ENCODE data around the gene IL16.
"Not testable (repeated sequence)": the region's sequence is repeated elsewhere in the genome, so short reads cannot be mapped to it uniquely, and the experiment has no call there.

IL16 gene

GRCh38 chr15:81343371-81343770 is 146.7 kb downstream of the IL16 start:
- no peak for TF ChIP-seq CTCF (IDR thresholded peaks at IDR 0.05; ENCODE audit: insufficient read depth, low read length, missing control alignments)
- ChIA-PET CTCF (interaction anchor here (1.1 kb wide), 1 partner anchor 77 kb away, joined by 3 read pairs; no protein-coding TSS in a partner anchor), POLR2A (no interaction called here)
- no peak for DNase-seq (ENCODE audit: low read depth, low spot score)
- no peak overlapping the region for H3K4me3 ChIP-seq (ENCODE audit: low read depth, low read length)

DNA sequence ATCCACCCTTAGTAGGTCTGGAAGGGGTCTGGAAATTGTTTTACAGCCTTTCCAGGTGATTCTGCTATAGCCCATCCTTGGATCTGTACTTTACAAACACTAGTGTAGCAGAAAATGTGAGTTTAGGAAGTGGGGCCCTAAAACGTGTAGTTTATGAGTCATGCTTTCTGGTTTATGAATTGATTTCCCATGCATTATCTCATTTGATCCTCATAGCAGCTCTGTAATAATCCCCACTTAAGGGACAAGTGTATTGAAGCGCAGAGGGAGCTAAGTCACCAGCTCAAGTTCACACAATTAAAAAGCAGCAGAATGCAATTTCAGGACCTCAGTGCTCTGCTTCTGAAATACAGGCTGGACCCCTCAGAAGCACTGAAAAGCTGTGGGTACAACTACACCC is 149.9 kb downstream of the IL16 start:
- no peak overlapping the region for H3K4me3 ChIP-seq (ENCODE audit: low read depth, low read length)
- DNase-seq (ENCODE audit: low read depth, low spot score) = no peak
- CTCF ChIA-PET = interaction anchor here (0.7 kb wide), 1 partner anchor 81 kb away, joined by 3 read pairs; no protein-coding TSS in a partner anchor
- POLR2A ChIA-PET = no interaction called here
- no peak for TF ChIP-seq CTCF (IDR thresholded peaks at IDR 0.05; ENCODE audit: insufficient read depth, low read length, missing control alignments)

DNA sequence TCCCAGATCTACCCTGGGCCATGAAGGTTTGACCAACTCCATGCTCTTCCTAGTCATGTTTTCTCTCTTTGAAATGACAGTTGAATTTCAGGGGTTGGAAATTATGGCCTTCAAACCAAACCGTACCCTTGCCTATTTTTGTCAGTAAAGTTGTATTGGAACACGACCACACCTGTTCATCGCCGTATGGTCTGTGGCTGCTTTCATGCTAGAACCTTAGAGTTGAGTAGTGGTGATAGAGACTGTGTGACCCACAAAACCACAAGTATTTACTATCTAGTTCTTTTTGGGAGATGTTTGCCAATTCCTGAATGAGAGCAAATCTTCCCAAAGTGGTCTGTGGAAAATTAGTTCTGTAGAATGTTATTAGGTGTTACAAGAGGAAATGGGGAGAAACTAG is 151.2 kb downstream of the IL16 start:
- no peak overlapping the region for H3K4me3 ChIP-seq (ENCODE audit: low read depth, low read length)
- TF ChIP-seq CTCF (IDR thresholded peaks at IDR 0.05; ENCODE audit: insufficient read depth, low read length, missing control alignments) = no peak
- ChIA-PET CTCF (no interaction called here), POLR2A (no interaction called here)
- DNase-seq (ENCODE audit: low read depth, low spot score) = no peak

DNA sequence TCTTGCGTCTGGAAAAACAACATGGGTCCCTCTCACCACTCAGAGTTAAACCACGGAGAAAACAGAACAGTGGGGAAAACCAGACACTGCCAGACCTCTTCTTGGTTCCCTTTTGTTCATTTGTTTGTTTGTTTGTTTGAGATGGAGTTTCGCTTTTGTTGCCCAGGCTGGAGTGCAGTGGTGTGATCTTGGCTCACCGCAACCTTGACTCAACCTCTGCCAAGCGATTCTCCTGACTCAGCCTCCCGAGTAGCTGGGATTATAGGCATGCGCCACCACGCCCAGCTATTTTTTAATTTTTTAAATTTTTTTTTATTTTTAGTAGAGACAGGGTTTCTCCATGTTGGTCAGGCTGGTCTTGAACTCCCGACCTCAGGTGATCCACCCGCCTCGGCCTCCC is 152.0 kb downstream of the IL16 start:
- CTCF ChIA-PET; H3K4me3 ChIP-seq (ENCODE audit: low read depth, low read length); POLR2A ChIA-PET; DNase-seq (ENCODE audit: low read depth, low spot score): not testable (repeated sequence)

- ChIA-PET POLR2A (no interaction called here), CTCF (no interaction called here)
- no peak for TF ChIP-seq CTCF (IDR thresholded peaks at IDR 0.05; ENCODE audit: insufficient read depth, low read length, missing control alignments)
- H3K4me3 ChIP-seq (ENCODE audit: low read depth, low read length) = no peak overlapping the region
- DNase-seq (ENCODE audit: low read depth, low spot score) = no peak
Observed at GRCh38 chr15:81349271-81349670, 152.6 kb downstream of the IL16 start.

DNA sequence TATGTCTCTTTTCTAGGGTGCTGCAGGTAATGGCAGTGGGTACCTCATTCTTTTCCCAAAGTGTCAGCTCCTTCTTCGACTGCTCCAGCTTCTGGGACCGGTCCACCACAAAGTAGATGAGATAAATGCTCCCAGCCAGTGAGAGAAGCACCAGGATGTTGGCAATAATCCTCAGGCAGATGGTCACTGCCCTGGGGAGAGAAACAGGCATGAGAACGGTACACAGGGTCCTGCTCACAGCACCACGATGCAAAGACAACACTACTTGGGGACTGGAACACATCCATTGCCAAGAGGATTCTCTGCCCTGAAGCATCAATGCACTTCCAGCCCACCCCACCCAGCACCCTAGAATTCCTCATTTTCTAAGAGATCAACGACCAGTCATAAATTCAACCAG is 155.0 kb downstream of the IL16 start:
- TF ChIP-seq CTCF (IDR thresholded peaks at IDR 0.05; ENCODE audit: insufficient read depth, low read length, missing control alignments) = no peak
- POLR2A ChIA-PET = no interaction called here
- H3K4me3 ChIP-seq (ENCODE audit: low read depth, low read length) = no peak overlapping the region
- no peak for DNase-seq (ENCODE audit: low read depth, low spot score)
- CTCF ChIA-PET = no interaction called here

DNA sequence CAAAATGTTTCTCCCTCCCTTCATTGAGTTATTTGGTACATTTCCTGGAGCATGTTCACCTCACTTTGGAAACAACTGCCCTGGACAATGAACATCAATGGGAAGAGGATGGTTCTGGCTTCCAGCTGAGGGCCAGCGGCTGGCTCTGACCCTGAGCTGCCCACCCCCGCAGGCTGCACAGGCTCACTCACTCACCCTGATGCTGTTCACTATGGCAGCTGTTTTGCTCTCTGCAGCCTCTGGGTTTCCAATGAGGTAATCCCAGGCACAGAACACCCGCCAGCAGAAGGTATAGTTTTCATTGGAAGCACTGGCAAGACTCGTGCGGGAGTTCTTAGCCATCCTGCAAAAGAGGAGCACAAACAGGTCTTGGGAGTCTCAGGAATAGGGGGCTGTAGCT is 159.6 kb downstream of the IL16 start:
- no peak for DNase-seq (ENCODE audit: low read depth, low spot score)
- H3K4me3 ChIP-seq (ENCODE audit: low read depth, low read length) = no peak overlapping the region
- TF ChIP-seq CTCF (IDR thresholded peaks at IDR 0.05; ENCODE audit: insufficient read depth, low read length, missing control alignments) = no peak
- ChIA-PET CTCF (interaction anchor here (1.7 to 4.3 kb wide), 2 partner anchors 25 to 81 kb away, joined by 3 to 21 read pairs; no protein-coding TSS in a partner anchor), POLR2A (no interaction called here)

Data from AG04449 (cell line).